Panc1 (cell line): Measurements from ENCODE around the gene SIGLEC1. TPM values are rescaled to one million over a fixed set of nuclear protein-coding genes. Genes with fewer than 3 reads are reported as not detected.

Experiments used
- ATAC-seq: fragments of 200-7000 bp; cut with Tn5 transposase; 2 replicates; pipeline ENCODE4 v1.9.1; 2020; ENCODE audit warnings: mild to moderate bottlenecking, moderate library complexity
- BruUV-seq: library from RNA; stranded (reverse); fragments of 400-500 nt; replicated peaks from 2 replicates; lab custom pipeline; 2021; lab: Mats Ljungman, UMichigan
- CTCF ChIA-PET: fragments of 300-600 bp; sonication (Branson Sonifier 250); formaldehyde crosslinking; loops from one replicate; lab custom pipeline; 2022; ENCODE audit warnings: antibody characterized with exemption; lab: Charles Lee
- POLR2A ChIA-PET: fragments of 300-600 bp; sonication (Branson Sonifier 250); formaldehyde crosslinking; loops from one replicate; lab custom pipeline; 2022; ENCODE audit warnings: antibody characterized with exemption; lab: Charles Lee
- DNase-seq: peaks from one replicate; pipeline ENCODE4 v3.0.0-alpha.2; 2010; ENCODE audit warnings: low read depth, low spot score
- H3K27ac ChIP-seq: 2 replicates; pipeline ENCODE4 v1.5.1; 2011; ENCODE audit warnings: mild to moderate bottlenecking, low read length, inconsistent platforms
- H3K27me3 ChIP-seq: fragments of 200-500 bp; sonication (Bioruptor generic); 2 replicates; pipeline ENCODE4 v1.6.0; 2014; ENCODE audit warnings: low read length, inconsistent platforms; ENCODE audit not compliant: control insufficient read depth, insufficient read depth
- H3K36me3 ChIP-seq: fragments of 200-500 bp; sonication (Bioruptor generic); 2 replicates; pipeline ENCODE4 v1.5.1; 2014; ENCODE audit warnings: inconsistent platforms, mild to moderate bottlenecking, low read length, moderate library complexity; ENCODE audit not compliant: control insufficient read depth, insufficient read depth
- H3K4me1 ChIP-seq: 2 replicates; pipeline ENCODE4 v1.5.1; 2011; ENCODE audit warnings: inconsistent platforms, mild to moderate bottlenecking, low read length, moderate library complexity; ENCODE audit not compliant: control insufficient read depth, insufficient read depth
- H3K4me3 ChIP-seq, 2 experiments: 2 replicates each; pipeline ENCODE4 v1.5.1; 2011 to 2012; ENCODE audit warnings: low read depth in 2 of 2, low read length in 2 of 2, mild to moderate bottlenecking in 2 of 2, inconsistent platforms in 1 of 2, moderate library complexity in 1 of 2
- H3K9me3 ChIP-seq: fragments of 200-500 bp; sonication (Bioruptor generic); 2 replicates; pipeline ENCODE4 v1.5.1; 2014; ENCODE audit warnings: low read depth, mild to moderate bottlenecking, inconsistent platforms, low read length, moderate library complexity; ENCODE audit not compliant: control insufficient read depth, insufficient read depth
- POLR2AphosphoS5 ChIP-seq: IDR thresholded peaks from 2 replicates; pipeline ENCODE4 v1.6.1; 2012; ENCODE audit warnings: mild to moderate bottlenecking, low read depth, low read length, moderate library complexity
- SIN3A ChIP-seq: IDR thresholded peaks from 2 replicates; pipeline ENCODE4 v1.6.1; 2012; ENCODE audit warnings: low read depth, mild to moderate bottlenecking, low read length, moderate library complexity, borderline replicate concordance; ENCODE audit not compliant: insufficient read depth
- TCF7L2 ChIP-seq: IDR thresholded peaks from 2 replicates; pipeline ENCODE4 v1.6.1; 2011; ENCODE audit warnings: mild to moderate bottlenecking, low read depth, low read length, inconsistent platforms
- in situ Hi-C: cut with HindIII; loops from 2 replicates; pipeline ENCODE4 v1.10.0; 2016; ENCODE audit warnings: low sequenced_read_pairs, low pct_unique_long_range_greater_than_20kb
- intact Hi-C: fragments of 100-400 bp; cut with micrococcal nuclease; formaldehyde crosslinking; loops from one replicate; pipeline ENCODE4 v1.10.0; 2022; ENCODE audit not compliant: unreplicated experiment
- total RNA-seq: library from RNA; stranded (reverse); gene quantifications from one replicate; pipeline ENCODE4 v1.2.1, GENCODE V29; 2021; ENCODE audit not compliant: unreplicated experiment
- TF ChIP-seq, protein P1 (sequence below), 2 experiments: IDR thresholded peaks; 2 replicates each; pipeline ENCODE4 v1.6.1; 2011 to 2012; ENCODE audit warnings: low read depth in 2 of 2, control low read depth in 1 of 2, low read length in 1 of 2, mild to moderate bottlenecking in 1 of 2, moderate library complexity in 1 of 2; ENCODE audit not compliant: insufficient read depth in 1 of 2
- TF ChIP-seq, protein P2 (sequence below): fragments of 450-650 bp; IDR thresholded peaks from 2 replicates; pipeline ENCODE4 v1.5.1; 2017; ENCODE audit warnings: mild to moderate bottlenecking

SIGLEC1 gene
- total RNA-seq, 1 experiment from 2014 or later, result 0.03 TPM

- Histone ChIP-seq H3K36me3 (no peaks in the 10 kb centered on the region), H3K27ac (no peak overlapping the region), H3K4me3 (no peak overlapping the region), H3K9me3 (no peaks in the 10 kb centered on the region), H3K4me1 (no peaks in the 10 kb centered on the region; the same call in 1 of the 2 replicates), H3K27me3 (peaks cover 6% of the 10 kb centered on the region)
- BruUV-seq, result no TSS peak
- no peak for DNase-seq
- CTCF ChIA-PET, result interaction anchor here (0.6 to 2.1 kb wide), 2 partner anchors 14 to 32 kb away, joined by 3 to 10 read pairs; no protein-coding TSS in a partner anchor
- no peak for ATAC-seq
- in situ Hi-C loops, result no loop called here
- POLR2A ChIA-PET, result no interaction called here
- intact Hi-C loops, result loop anchor here (10.0 kb wide), 1 partner anchor 73 kb away; no protein-coding TSS in a partner anchor
- no peak for TF ChIP-seq SIN3A
- TF ChIP-seq POLR2AphosphoS5, result no peak
- no peak for TF ChIP-seq TCF7L2
- TF ChIP-seq, protein P1, sequence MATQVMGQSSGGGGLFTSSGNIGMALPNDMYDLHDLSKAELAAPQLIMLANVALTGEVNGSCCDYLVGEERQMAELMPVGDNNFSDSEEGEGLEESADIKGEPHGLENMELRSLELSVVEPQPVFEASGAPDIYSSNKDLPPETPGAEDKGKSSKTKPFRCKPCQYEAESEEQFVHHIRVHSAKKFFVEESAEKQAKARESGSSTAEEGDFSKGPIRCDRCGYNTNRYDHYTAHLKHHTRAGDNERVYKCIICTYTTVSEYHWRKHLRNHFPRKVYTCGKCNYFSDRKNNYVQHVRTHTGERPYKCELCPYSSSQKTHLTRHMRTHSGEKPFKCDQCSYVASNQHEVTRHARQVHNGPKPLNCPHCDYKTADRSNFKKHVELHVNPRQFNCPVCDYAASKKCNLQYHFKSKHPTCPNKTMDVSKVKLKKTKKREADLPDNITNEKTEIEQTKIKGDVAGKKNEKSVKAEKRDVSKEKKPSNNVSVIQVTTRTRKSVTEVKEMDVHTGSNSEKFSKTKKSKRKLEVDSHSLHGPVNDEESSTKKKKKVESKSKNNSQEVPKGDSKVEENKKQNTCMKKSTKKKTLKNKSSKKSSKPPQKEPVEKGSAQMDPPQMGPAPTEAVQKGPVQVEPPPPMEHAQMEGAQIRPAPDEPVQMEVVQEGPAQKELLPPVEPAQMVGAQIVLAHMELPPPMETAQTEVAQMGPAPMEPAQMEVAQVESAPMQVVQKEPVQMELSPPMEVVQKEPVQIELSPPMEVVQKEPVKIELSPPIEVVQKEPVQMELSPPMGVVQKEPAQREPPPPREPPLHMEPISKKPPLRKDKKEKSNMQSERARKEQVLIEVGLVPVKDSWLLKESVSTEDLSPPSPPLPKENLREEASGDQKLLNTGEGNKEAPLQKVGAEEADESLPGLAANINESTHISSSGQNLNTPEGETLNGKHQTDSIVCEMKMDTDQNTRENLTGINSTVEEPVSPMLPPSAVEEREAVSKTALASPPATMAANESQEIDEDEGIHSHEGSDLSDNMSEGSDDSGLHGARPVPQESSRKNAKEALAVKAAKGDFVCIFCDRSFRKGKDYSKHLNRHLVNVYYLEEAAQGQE (IDR thresholded peaks at IDR 0.05; ENCODE audit: insufficient read depth in 1 of 2, low read depth in 2 of 2, low read length in 1 of 2), result no peak
- TF ChIP-seq, protein P2, sequence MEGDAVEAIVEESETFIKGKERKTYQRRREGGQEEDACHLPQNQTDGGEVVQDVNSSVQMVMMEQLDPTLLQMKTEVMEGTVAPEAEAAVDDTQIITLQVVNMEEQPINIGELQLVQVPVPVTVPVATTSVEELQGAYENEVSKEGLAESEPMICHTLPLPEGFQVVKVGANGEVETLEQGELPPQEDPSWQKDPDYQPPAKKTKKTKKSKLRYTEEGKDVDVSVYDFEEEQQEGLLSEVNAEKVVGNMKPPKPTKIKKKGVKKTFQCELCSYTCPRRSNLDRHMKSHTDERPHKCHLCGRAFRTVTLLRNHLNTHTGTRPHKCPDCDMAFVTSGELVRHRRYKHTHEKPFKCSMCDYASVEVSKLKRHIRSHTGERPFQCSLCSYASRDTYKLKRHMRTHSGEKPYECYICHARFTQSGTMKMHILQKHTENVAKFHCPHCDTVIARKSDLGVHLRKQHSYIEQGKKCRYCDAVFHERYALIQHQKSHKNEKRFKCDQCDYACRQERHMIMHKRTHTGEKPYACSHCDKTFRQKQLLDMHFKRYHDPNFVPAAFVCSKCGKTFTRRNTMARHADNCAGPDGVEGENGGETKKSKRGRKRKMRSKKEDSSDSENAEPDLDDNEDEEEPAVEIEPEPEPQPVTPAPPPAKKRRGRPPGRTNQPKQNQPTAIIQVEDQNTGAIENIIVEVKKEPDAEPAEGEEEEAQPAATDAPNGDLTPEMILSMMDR, result no peak
These were observed 35.7 kb upstream of the SIGLEC1 start for GRCh38 chr20:3748073-3748472.

- no peaks in the 10 kb centered on the region for H3K9me3 ChIP-seq
- intact Hi-C loops (loop anchor here (10.0 kb wide), 1 partner anchor 73 kb away; no protein-coding TSS in a partner anchor), in situ Hi-C loops (no loop called here)
- DNase-seq (no peak), ATAC-seq (no peak)
- CTCF ChIA-PET, result no interaction called here
- H3K27ac ChIP-seq, result no peak overlapping the region
- POLR2A ChIA-PET, result no interaction called here
- TF ChIP-seq, protein P1 (IDR thresholded peaks at IDR 0.05; ENCODE audit: insufficient read depth in 1 of 2, low read depth in 2 of 2, low read length in 1 of 2), result no peak
- H3K27me3 ChIP-seq, result peaks cover 6% of the 10 kb centered on the region
- no peak overlapping the region for H3K4me3 ChIP-seq
- no peaks in the 10 kb centered on the region for H3K36me3 ChIP-seq
- H3K4me1 ChIP-seq, result no peaks in the 10 kb centered on the region; the same call in 1 of the 2 replicates
- no TSS peak for BruUV-seq
These were observed 35.1 kb upstream of the SIGLEC1 start for GRCh38 chr20:3747471-3747870.
